Fibroblast of skin of back (primary cell): Measurements from ENCODE around the gene RPL36.
"Not testable (repeated sequence)": the region's sequence is repeated elsewhere in the genome, so short reads cannot be mapped to it uniquely, and the experiment has no call there.

ENCODE experiments used
- DNase-seq: peaks from one replicate; pipeline ENCODE4 v3.0.0-alpha.2; 2013

The RPL36 gene

GRCh38 chr19:5706876-5707573, 16.9 kb downstream of the RPL36 start:
- DNase-seq = no peak

DNA sequence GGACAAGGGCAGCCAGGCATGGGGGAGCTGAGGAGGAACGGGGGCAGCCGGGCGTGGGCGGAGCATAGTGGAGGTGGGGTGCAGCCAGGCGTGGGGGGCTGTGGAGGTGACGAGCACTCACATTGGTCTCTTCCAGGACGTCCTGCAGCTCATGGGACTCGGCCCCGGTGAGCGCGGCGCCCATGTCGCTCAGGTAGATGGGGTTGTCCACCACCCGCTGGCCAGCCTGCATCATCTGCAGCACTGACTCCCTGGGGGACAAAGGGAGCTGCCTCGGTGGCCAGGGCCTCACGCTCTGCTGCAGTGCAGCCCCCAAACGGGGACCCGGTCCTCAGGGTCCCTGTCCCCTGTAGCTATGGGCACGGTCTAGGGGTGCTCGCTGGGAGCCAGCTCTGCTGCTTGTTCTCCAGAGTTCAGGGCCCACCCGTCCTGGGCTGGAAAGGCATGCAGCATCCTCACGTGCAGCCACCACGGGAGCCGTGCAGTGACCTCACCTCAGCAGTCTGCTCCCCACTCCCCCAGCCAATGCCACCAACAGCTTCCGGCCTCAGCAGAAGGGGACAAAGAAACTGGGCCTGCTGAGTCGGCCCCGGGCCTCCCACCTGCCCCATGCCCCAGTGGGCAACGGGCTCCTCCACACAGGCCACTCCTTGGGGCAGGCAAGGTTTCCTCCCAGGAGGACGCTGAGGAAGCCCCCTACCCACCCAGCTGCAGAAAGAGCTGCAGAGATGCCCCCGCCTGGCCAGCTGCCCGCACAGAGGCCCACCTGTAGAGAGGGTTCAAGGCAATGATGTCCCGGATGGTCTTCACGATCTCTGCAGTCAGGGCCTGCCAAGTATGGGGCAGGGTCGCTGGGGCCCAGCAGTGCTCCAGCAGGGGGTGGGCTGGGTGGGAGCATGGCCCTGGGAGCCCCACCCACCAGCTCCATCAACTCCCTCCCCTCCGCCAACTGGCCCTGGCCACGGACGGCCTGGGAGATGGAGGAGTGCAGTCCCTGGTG, 17.8 kb downstream of the RPL36 start:
- no peak for DNase-seq

- DNase-seq = no peak
Measured at GRCh38 chr19:5711025-5711424, 20.9 kb downstream of the RPL36 start.

GRCh38 chr19:5711713-5712161, 21.6 kb downstream of the RPL36 start:
- DNase-seq = no peak

GRCh38 chr19:5713228-5713627, 23.1 kb downstream of the RPL36 start:
- DNase-seq = no peak

DNA sequence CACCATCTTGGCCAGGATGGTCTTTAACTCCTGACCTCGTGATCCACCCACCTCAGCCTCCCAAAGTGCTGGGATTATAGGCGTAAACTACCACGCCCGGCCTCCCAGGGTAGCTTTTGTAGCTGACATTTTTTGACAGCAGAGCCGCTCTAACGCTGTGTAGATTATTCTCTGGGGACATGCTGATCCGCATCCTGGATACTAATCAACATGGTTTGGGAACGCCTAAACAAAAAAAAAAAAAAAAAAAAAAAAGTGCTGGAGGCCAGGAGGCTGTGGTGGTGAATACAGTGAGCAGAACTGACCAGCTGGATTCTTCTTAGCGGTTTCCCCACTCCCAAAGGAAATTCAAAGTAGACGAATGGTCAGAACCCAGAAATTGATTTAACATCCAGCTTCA, 24.7 kb downstream of the RPL36 start:
- DNase-seq = no peak

- no peak for DNase-seq
Measured at GRCh38 chr19:5717215-5717935, 27.3 kb downstream of the RPL36 start.

DNA sequence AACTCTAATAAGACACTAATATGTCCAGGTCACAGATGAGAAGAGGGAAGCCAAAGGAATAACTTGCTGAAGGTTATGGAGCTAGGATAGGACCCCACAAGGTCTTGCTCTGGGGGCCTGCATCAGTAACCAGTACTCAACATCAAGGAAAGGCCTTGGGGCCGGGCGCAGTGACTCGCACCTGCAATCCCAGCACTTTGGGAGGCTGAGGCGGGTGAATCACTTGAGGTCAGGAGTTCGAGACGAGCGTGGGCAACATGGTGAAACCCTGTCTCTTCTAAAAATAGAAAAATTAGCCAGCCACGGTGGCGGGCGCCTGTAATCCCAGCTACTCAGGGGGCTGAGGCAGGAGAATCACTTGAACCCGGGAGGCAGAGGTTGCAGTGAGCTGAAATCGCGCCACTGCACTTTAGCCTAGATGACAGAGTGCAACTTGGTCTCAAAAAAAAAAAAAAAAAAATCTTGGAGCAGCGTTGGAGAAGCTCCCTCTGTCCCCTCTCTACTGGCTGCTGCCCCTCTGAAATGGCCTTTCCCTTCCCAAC, 28.0 kb downstream of the RPL36 start:
- peak; percentile 69 for DNase-seq

- peak; percentile 92 for DNase-seq
Measured at GRCh38 chr19:5718579-5719273, 28.6 kb downstream of the RPL36 start.

DNA sequence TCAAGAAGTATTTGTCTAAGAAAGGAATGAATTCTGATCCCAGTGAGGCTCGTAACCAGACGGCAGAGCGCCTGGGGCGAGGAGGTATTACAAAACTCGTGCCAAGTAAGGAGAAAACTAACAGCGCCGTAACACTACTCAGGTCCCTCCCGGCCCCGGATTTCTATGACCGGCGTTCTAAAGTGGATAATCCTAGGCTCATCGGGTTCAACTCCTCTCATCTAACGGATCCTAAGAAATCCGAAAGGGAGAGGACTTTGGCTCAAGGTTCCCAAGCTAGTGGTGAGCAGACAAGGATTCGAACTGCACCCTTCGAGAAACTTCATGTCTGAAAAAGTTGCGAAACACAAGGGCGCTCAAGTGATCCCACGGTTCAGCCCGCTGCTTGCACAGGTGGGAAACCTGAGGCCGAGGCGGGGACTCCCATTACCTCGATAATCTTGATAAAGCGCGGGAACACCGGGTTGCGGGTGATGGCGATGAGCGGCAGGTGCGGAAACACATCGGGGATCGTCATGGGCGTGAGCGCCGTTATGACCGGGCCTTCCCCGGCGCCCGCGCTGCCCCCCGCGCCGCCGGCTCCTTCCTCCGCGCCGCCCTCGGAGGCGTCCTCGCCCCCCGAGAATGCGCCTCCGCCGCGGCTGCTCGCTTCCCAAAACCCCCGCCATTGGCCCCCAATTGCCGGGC, 29.3 kb downstream of the RPL36 start:
- DNase-seq = no peak

GRCh38 chr19:5719961-5720790, 30.1 kb downstream of the RPL36 start, which contains the start of the genes CATSPERD and LONP1:
CATSPERD (plus strand) TSS chr19:5720637; CDS start chr19:5720738, 101 bp downstream.
LONP1 (minus strand) TSS chr19:5720146; CDS start chr19:5720132, 14 bp downstream.
- peak; percentile 99 for DNase-seq

GRCh38 chr19:5727453-5728050, 37.5 kb downstream of the RPL36 start:
- DNase-seq = no peak

DNA sequence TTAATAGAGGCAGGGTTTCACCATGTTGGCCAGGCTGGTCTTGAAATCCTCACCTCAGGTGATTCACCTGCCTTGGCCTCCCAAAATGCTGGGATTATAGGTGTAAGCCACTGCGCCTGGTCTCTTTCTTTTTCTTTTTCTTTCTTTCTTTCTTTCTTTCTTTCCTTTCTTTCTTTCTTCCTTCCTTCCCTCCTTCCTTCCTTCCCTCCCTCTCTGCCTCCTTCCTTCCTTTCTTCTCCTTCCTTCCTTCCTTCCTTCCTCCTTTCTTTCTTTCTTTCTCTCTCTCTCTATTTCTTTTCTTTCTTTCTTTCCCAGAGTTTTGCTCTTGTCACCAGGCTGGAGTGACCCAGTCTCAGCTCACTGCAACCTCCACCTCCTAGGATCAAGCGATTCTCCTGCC, 43.1 kb downstream of the RPL36 start:
- not testable (repeated sequence) for DNase-seq

- DNase-seq = no peak
Measured at GRCh38 chr19:5738423-5738822, 48.3 kb downstream of the RPL36 start.
